HG03378 (cell line): ENCODE measurements around the gene AHNAK2.
"Not testable (repeated sequence)": the region's sequence is repeated elsewhere in the genome, so short reads cannot be mapped to it uniquely, and the experiment has no call there.

ENCODE experiments used
- ATAC-seq: cut with Tn5 transposase; IDR thresholded peaks from one replicate; pipeline ENCODE4 v1.9.1; 2021; ENCODE audit warnings: mild to moderate bottlenecking, moderate library complexity; ENCODE audit not compliant: unreplicated experiment

AHNAK2 gene

GRCh38 chr14:104954746-104955395, 23.3 kb downstream of the AHNAK2 start:
- ATAC-seq = no peak

- ATAC-seq = no peak
Observed at GRCh38 chr14:104953896-104954656, 24.1 kb downstream of the AHNAK2 start.

- ATAC-seq = no peak
Observed at GRCh38 chr14:104953097-104953496, 25.1 kb downstream of the AHNAK2 start.

GRCh38 chr14:104951863-104952657, 26.1 kb downstream of the AHNAK2 start:
- not testable (repeated sequence) for ATAC-seq

- not testable (repeated sequence) for ATAC-seq
Observed at GRCh38 chr14:104950701-104951100, 27.5 kb downstream of the AHNAK2 start.

- no peak for ATAC-seq
Observed at GRCh38 chr14:104950021-104950420, 28.2 kb downstream of the AHNAK2 start.

GRCh38 chr14:104949406-104949955, 28.7 kb downstream of the AHNAK2 start:
- not testable (repeated sequence) for ATAC-seq

GRCh38 chr14:104948736-104949031, 29.5 kb downstream of the AHNAK2 start:
- no peak for ATAC-seq

GRCh38 chr14:104947881-104948735, 30.1 kb downstream of the AHNAK2 start:
- not testable (repeated sequence) for ATAC-seq

DNA sequence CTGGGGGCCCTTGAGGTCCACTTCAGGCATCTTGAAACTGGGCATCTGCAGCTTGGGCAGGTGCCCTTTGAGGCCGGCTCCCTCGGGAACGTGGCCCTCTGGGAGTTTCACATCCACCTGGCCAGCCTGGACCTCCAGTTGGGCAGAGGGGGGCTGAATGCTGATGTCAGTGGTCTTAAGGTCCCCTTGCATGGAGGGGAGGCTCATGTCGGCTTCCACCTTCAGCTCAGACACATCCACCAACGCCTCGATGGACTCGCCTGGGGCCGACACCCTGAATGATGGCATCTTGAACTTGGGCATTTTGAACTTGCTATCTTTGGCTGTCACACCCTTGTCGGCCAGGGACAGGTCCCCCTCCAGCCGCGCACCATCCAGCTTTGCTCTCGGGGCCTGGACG, 31.0 kb downstream of the AHNAK2 start:
- not testable (repeated sequence) for ATAC-seq

DNA sequence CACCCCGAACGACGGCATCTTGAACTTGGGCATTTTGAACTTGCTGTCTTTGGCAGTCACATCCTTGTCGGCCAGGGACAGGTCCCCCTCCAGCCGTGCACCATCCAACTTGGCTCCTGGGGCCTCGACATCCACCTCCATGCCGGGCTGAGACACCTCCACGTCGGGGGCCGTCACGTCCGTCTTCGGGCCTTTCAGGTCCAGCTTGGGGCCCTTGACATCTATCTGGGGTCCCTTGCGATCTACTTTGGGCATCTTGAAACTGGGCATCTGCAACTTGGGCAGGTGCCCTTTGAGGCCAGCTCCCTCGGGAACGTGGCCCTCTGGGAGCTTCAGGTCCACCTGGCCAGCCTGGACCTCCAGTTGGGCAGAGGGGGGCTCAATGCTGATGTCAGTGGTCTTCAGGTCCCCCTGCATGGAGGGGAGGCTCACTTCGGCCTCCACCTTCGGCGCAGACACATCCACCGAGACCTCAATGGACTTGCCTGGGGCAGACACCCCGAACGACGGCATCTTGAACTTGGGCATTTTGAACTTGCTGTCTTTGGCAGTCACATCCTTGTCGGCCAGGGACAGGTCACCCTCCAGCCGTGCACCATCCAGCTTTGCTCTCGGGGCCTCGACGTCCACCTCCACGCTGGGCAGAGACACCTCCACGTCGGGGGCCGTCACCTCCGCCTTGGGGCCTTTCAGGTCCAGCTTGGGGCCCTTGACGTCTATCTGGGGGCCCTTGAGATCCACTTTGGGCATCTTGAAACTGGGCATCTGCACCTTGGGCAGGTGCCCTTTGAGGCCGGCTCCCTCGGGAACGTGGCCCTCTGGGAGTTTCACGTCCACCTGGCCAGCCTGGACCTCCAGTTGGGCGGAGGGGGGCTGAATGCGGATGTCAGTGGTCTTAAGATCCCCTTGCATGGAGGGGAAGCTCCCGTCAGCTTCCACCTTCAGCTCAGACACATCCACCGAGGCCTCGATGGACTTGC, 31.9 kb downstream of the AHNAK2 start:
- ATAC-seq = not testable (repeated sequence)

DNA sequence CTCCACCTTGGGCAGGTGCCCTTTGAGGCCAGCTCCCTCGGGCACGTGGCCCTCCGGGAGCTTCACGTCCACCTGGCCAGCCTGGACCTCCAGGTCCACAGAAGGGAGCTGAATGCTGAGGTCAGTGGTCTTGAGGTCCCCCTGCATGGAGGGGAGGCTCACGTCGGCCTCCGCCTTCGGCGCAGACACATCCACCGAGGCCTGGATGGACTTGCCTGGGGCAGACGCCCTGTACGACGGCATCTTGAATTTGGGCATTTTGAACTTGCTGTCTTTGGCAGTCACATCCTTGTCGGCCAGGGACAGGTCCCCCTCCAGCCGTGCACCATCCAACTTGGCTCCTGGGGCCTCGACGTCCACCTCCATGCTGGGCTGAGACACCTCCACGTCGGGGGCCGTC, 32.9 kb downstream of the AHNAK2 start:
- ATAC-seq = not testable (repeated sequence)

DNA sequence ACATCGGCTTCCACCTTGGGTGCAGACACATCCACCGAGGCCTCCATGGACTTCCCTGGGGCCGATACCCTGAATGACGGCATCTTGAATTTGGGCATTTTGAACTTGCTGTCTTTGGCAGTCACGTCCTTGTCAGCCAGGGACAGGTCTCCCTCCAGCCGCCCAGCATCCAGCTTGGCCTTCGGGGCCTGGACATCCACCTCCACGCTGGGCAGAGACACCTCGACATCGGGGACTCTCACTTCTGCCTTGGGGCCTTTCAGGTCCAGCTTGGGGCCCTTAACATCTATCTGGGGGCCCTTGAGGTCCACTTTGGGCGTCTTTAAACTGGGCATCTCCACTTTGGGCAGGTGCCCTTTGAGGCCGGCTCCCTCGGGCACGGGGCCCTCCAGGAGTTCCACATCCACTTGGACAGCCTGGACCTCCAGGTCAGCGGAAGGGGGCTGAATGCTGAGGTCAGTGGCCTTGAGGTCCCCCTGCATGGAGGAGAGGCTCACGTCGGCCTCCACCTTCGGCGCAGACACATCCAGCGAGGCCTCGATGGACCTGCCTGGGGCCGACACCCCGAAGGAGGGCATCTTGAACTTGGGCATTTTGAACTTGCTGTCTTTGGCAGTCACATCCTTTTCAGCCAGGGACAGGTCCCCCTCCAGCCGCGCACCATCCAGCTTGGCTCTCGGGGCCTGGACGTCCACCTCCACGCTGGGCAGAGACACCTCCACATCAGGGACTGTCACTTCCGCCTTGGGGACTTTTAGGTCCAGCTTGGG, 33.6 kb downstream of the AHNAK2 start:
- ATAC-seq = not testable (repeated sequence)

GRCh38 chr14:104944016-104944308, 34.2 kb downstream of the AHNAK2 start:
- not testable (repeated sequence) for ATAC-seq

- ATAC-seq = not testable (repeated sequence)
Observed at GRCh38 chr14:104943216-104944015, 34.8 kb downstream of the AHNAK2 start.

- ATAC-seq = no peak
Observed at GRCh38 chr14:104942586-104942985, 35.6 kb downstream of the AHNAK2 start.

- no peak for ATAC-seq
Observed at GRCh38 chr14:104941508-104942365, 36.4 kb downstream of the AHNAK2 start.
